Spinal cord (tissue), 10 donors: ENCODE data around the gene PXK. TPM values are rescaled to one million over a fixed set of nuclear protein-coding genes. Genes with fewer than 3 reads are reported as not detected.

Experiments
- DNase-seq, 6 donors: peaks; one replicate each; pipeline versions ENCODE4 v3.0.0 to v3.0.0-alpha.2; 2013 to 2015; ENCODE audit warnings: low spot score in 6 of 6, low read depth in 4 of 6
- H3K27ac ChIP-seq: one replicate; pipeline ENCODE4 v1.5.1; 2013; ENCODE audit warnings: low read depth, low read length, control low read depth
- H3K27me3 ChIP-seq: one replicate; pipeline ENCODE4 v1.6.1; 2013; ENCODE audit warnings: low read length; ENCODE audit not compliant: control insufficient read depth, insufficient read depth
- H3K36me3 ChIP-seq: one replicate; pipeline ENCODE4 v1.6.1; 2013; ENCODE audit warnings: low read length; ENCODE audit not compliant: control insufficient read depth, insufficient read depth
- H3K4me1 ChIP-seq: one replicate; pipeline ENCODE4 v1.6.1; 2013; ENCODE audit warnings: low read length; ENCODE audit not compliant: control insufficient read depth, insufficient read depth
- H3K4me3 ChIP-seq: one replicate; pipeline ENCODE4 v1.5.1; 2013; ENCODE audit warnings: low read depth, low read length, control low read depth
- H3K9me3 ChIP-seq: one replicate; pipeline ENCODE4 v1.6.1; 2013; ENCODE audit warnings: low read length; ENCODE audit not compliant: control insufficient read depth, insufficient read depth
- WGBS: methylation state at CpG from one replicate; pipeline ENCODE4 v1.1.5; 2013; ENCODE audit warnings: missing lambda C conversion rate; ENCODE audit not compliant: insufficient coverage; 5-methylcytosine and 5-hydroxymethylcytosine counted together
- polyA plus RNA-seq, 2 donors: library from polyadenylated mRNA; unstranded; fragments of 120-200 nt; gene quantifications; one replicate each; pipeline ENCODE4 v1.2.1, GENCODE V29; 2013; ENCODE audit not compliant: insufficient read length in 2 of 2
- total RNA-seq, 2 donors: library from RNA; depleted of rRNA in 1 of 2; stranded (reverse); fragments of 120-200 nt in 1 of 2; fragments of >200 nt in 1 of 2; gene quantifications; one replicate each; pipeline versions ENCODE4 v1.2.3 to v1.2.4, GENCODE V29; 2013 to 2014
- donor health status: healthy.

The PXK gene
- total and polyA plus RNA-seq, 4 donors, result 33.9 to 53.3 (median 43.8) TPM

DNA sequence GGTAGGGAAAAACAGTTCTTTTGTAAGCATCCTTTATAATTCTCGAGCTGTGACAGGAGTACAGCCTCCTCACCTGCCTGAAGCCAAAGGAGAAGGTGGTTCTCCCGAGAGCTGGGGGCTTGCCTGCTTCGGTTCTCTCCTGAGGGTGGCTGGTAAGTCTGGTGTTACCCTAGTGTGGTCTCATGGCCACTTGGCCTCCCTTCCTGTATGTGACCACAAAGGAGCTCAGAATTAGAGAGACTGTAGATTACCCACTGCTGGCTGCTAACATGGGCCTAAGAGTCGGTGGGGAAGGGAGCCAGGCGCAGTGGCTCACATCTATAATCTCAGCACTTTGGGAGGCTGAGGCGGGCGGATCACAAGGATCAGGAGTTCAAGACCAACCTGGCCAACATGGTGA is 88.3 kb downstream of the PXK start:
- no peak overlapping the region for H3K27ac ChIP-seq
- 85% methylated on average over 5 of the region's 7 CpGs for WGBS
- no peaks in the 10 kb centered on the region for H3K27me3 ChIP-seq
- peaks cover 4% of the 10 kb centered on the region for H3K4me1 ChIP-seq
- no peak overlapping the region for H3K4me3 ChIP-seq
- H3K36me3 ChIP-seq, result peaks cover 30% of the 10 kb centered on the region
- no peak for DNase-seq
- no peaks in the 10 kb centered on the region for H3K9me3 ChIP-seq

DNA sequence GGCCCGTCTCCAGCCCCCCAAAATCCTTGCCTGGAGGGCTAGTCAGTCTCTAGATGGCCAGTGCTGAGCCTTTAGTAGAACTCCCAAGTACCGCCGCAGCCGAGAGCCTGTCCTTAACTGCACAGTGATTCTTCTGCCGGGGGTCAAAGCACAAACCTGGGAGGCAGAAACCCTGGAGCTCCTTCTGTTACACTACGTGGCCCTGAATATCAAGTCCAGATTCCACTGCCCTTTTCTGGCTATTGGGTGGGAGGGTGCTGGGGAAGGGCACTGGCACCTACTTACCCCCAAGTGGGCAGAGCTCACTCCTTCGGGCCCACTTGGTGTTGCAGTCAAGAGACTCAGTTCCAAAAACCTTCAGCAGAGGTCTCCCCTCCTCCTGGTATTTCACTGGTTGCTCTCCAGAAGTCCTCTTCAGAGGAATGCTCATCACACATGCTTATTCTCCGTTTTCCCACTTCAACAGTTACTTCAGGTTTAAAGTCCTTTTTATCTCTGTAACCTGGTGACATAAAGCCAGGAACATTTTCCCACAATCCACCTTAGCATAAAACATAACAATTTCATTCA is 90.1 kb downstream of the PXK start:
- 78% methylated on average over 8 of the region's 8 CpGs for WGBS
- H3K36me3 ChIP-seq, result peaks cover 39% of the 10 kb centered on the region
- no peaks in the 10 kb centered on the region for H3K27me3 ChIP-seq

DNA sequence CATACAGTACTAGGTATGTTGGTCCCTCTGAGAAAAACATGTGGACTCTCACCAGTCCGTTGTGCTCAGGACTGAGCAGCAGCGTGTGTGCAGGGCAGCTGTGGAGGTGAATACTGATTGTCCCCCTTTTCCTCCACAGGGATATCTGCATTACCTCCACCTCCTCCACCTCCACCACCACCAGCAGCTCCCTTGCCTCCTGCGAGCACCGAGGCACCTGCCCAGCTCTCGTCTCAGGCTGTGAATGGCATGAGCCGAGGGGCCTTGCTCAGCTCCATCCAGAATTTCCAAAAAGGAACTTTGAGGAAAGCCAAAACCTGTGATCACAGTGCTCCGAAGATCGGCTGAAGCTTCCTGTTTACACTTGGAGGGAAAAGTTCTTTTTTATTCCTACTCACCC is 91.9 kb downstream of the PXK start:
- Histone ChIP-seq H3K36me3 (peaks cover 55% of the 10 kb centered on the region), H3K27ac (no peak overlapping the region)
- 87% methylated on average over 4 of the region's 8 CpGs for WGBS

More for the DNA sequence above, 90.1 kb downstream of the PXK start:
- Histone ChIP-seq H3K4me3 (no peak overlapping the region), H3K27ac (no peak overlapping the region), H3K9me3 (no peaks in the 10 kb centered on the region), H3K4me1 (peaks cover 4% of the 10 kb centered on the region)
- peak in 3 of 6 donors; percentile 4 to 52 (median 34) for DNase-seq

DNA sequence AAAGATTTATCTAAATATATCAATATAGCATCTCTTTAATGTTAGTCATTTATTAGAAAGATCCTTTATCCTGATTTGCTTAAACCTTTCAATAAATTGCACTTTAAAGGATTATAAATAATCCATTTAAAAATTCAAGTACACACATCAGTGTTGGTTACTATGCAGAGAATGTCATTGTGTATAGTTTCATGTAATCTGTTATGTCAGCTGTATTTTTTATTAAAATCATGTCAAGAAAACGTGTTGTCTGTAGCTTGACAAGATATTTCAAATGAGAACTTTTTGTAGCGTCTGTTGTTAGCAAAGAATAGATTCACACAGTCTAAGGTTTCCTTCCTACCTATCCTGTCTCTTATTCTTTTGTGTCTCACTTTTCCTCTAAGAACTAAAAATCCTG is 93.1 kb downstream of the PXK start:
- Histone ChIP-seq H3K27ac (no peak overlapping the region), H3K36me3 (peaks cover 64% of the 10 kb centered on the region)

More for the DNA sequence above, 91.9 kb downstream of the PXK start:
- Histone ChIP-seq H3K9me3 (no peaks in the 10 kb centered on the region), H3K27me3 (no peaks in the 10 kb centered on the region), H3K4me1 (peaks cover 4% of the 10 kb centered on the region), H3K4me3 (no peak overlapping the region)
- no peak for DNase-seq

DNA sequence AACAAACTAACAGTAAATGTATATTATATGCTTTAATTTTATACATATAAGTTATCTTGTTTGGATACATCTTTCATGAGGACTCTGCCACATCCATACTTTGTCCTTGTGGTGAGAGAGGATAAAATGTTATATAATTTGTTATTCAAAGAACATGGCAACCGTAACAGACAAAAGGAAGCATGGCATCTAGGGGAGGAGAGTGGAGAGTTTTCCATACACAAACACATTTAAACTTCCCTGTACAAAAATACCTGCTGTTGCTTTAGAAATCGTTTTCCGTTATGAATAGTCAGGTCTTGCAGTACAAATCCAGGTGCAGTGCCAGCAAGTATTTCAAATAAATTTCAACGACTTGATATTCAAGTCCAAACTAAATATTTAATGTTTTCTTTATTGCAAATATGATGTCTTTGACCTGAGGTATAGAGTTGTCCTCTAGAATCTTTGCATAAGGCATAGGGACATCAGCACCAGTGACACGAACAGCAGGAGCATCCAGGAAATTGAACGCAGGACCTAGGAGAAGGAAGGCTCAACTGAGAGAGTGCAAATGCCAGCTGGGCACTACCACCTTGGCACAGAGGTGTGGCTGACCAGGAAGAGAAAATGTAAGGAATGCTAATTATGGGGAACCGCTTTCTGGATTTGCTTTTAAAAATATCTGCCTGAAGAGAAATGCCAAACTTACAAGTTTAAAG is 95.1 kb downstream of the PXK start:
- H3K4me1 ChIP-seq, result peaks cover 11% of the 10 kb centered on the region
- DNase-seq, result no peak
- no peak overlapping the region for H3K4me3 ChIP-seq
- H3K27me3 ChIP-seq, result no peaks in the 10 kb centered on the region
- H3K36me3 ChIP-seq, result peaks cover 52% of the 10 kb centered on the region
- H3K27ac ChIP-seq, result no peak overlapping the region
- WGBS, result 88% methylated on average over 2 of the region's 7 CpGs
- H3K9me3 ChIP-seq, result no peaks in the 10 kb centered on the region

More for the DNA sequence above, 93.1 kb downstream of the PXK start:
- Histone ChIP-seq H3K27me3 (no peaks in the 10 kb centered on the region), H3K4me3 (no peak overlapping the region), H3K9me3 (no peaks in the 10 kb centered on the region), H3K4me1 (peaks cover 4% of the 10 kb centered on the region)
- DNase-seq, result no peak
- WGBS, result no CpG with 5 or more reads among the region's 2 CpGs

DNA sequence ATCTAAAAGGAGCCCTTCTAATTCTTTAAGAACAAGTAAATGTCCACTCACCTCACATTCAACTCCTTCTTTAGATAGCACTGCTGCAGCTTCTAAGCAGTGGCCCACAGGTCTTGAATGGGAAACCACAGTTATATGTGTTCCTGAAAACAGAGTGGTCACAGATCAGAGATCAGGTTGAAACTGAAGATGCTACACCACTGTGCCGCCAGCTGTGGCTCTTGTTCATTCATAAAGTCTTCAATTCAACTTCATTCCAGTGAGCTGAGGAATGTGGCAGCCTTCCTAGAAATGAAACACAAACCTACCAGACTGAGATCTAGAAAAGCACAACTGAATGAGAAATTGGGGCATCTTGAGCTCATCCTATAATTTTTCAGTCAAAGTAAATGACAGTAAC is 97.0 kb downstream of the PXK start:
- Histone ChIP-seq H3K4me1 (peaks cover 16% of the 10 kb centered on the region), H3K27ac (no peak overlapping the region), H3K4me3 (no peak overlapping the region), H3K9me3 (no peaks in the 10 kb centered on the region), H3K36me3 (peaks cover 48% of the 10 kb centered on the region), H3K27me3 (no peaks in the 10 kb centered on the region)
- WGBS, result 0% methylated on average over 1 of the region's 1 CpG
- no peak for DNase-seq

DNA sequence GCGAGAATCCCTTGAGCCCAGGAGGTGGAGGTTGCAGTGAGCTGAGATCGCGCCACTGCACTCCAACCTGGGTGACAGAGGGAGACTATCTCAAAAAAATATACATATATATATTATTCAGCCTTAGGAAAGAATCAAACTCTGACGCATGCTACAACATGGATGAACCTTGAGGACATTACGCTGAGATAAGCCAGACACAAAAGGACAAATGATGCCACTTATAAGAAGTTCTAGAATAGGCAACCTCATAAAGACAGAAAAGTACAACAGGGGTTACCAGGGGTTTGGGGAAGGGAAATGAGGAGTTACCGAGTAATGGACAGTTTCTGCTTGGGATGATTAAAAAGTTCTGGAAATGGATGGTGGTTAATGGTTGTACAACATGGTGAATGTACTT is 100.2 kb downstream of the PXK start:
- peaks cover 31% of the 10 kb centered on the region for H3K36me3 ChIP-seq
- no peaks in the 10 kb centered on the region for H3K9me3 ChIP-seq
- WGBS, result 0% methylated on average over 1 of the region's 6 CpGs
- H3K4me3 ChIP-seq, result peak overlapping the region; percentile 91
- no peaks in the 10 kb centered on the region for H3K27me3 ChIP-seq
- no peak for DNase-seq
- peaks cover 15% of the 10 kb centered on the region for H3K4me1 ChIP-seq
- peak overlapping the region; percentile 95 for H3K27ac ChIP-seq

DNA sequence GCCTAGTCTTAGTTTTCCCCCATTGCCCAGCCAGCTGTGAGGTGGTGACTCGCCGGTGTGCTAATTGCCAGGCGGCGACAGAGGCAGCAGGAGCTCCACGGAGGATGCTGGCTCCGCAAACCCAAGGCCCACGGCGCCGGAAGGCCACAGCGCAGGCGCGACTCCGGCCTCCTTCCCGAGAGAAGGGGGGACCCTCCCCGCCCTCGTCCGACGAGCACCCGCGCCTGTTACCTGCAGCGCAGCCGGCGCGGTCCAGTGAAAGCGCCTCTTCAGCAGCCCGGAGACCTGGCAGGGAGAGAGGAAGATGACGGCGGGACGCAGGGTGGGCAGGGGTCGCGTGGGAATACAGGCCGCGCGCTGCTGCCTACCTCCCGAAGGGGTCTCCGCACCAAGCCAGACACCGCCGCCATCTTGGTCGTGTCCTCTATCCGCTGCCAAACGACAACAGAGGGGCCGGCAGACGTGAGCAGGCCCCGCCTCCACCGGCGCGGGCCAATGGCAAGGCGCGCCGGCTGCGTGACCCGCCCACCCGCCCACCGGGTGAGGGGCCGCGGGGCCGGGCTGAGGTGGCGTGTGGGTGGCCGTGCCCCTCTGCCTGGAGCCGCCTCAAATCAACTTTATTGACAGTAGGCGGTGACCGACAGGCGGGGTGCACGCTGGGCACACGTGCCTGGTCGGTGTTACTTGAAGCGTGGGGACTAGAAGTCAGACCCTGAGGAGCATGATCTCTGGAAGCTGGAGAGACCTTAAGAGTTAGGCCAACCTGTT is 100.9 kb downstream of the PXK start, which contains the start of gene PDHB:
Gene PDHB (minus strand): TSS at position 433 of the 768 bp plus-strand sequence. CDS start 23 bp downstream, at position 410.
- WGBS, result under 1% methylated on average over 67 of the region's 67 CpGs
- Histone ChIP-seq H3K4me3 (peak within 1 kb of the TSS; percentile 91), H3K27ac (peak within 1 kb of the TSS; percentile 95), H3K27me3 (no peaks in the 10 kb centered on the region), H3K9me3 (no peaks in the 10 kb centered on the region), H3K36me3 (peaks cover 26% of the 10 kb centered on the region), H3K4me1 (peaks cover 15% of the 10 kb centered on the region)
- peak; percentile 84 to 98 (median 88) for DNase-seq

DNA sequence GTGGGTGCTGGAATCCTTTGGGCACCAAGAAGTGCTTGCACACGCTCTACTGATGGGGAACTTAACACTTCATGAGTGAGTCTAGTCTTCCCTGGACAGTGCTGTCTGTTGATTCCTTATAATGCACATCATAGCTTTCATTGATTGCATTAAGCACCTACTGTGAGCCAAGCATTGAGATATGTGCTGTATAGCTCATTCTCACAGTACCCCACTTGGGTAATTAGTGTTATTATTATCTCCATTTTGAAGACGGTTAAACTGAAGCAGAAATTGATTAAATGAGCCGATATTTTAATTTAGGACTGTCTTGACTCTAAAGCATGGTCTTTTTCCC is 101.4 kb downstream of the PXK start:
- WGBS, result 0% methylated on average over 1 of the region's 3 CpGs
- H3K27ac ChIP-seq, result peak overlapping the region; percentile 72

More for the DNA sequence above, 101.4 kb downstream of the PXK start:
- Histone ChIP-seq H3K36me3 (peaks cover 21% of the 10 kb centered on the region), H3K9me3 (no peaks in the 10 kb centered on the region), H3K4me3 (peak overlapping the region; percentile 91), H3K27me3 (no peaks in the 10 kb centered on the region), H3K4me1 (peaks cover 15% of the 10 kb centered on the region)
- peak in 1 of 6 donors; percentile 33 for DNase-seq
